Adrenal gland (tissue), 5 donors: ENCODE data around the gene NECTIN1.

Experiments used
- CTCF ChIP-seq, 6 experiments: fragments of 450-650 bp in 4 of 6; fragments of 200-600 bp in 2 of 6; sonication (generic) in 1 of 6; IDR thresholded peaks; 1 replicate in 5 of 6; 2 replicates in 1 of 6; pipeline versions ENCODE4 v1.5.1 to v1.8.0; 2016 to 2021; ENCODE audit warnings: antibody characterized with exemption in 6 of 6, mild to moderate bottlenecking in 2 of 6, moderate library complexity in 1 of 6
- POLR2A ChIP-seq, 2 donors: fragments of 450-650 bp; IDR thresholded peaks; one replicate each; pipeline ENCODE4 v1.6.1; 2017; ENCODE audit warnings: antibody characterized with exemption in 2 of 2, mild to moderate bottlenecking in 2 of 2, moderate library complexity in 1 of 2
- donor health status: DM: no; HTN: no; CAD: no.

GRCh38 chr11:119610836-119611426 lies 118.1 kb downstream of the NECTIN1 start:
- no peak for TF ChIP-seq CTCF (IDR thresholded peaks at IDR 0.05)
- TF ChIP-seq POLR2A (IDR thresholded peaks at IDR 0.05): no peak
